ENCODE measurements around the gene STRIT1.

STRIT1 gene

GRCh38 chr3:155325263-155325835, 31.9 kb upstream of the STRIT1 start:
- Mint-ChIP-seq H3K36me3 (ENCODE audit: low read depth) (no peaks in the 10 kb centered on the region), H3K9me3 (no peaks in the 10 kb centered on the region), H3K4me3 (no peak overlapping the region), H3K4me1 (ENCODE audit: low read depth) (no peaks in the 10 kb centered on the region), H3K27ac (no peak overlapping the region), H3K27me3 (no peaks in the 10 kb centered on the region)
- DNase-seq: no peak

DNA sequence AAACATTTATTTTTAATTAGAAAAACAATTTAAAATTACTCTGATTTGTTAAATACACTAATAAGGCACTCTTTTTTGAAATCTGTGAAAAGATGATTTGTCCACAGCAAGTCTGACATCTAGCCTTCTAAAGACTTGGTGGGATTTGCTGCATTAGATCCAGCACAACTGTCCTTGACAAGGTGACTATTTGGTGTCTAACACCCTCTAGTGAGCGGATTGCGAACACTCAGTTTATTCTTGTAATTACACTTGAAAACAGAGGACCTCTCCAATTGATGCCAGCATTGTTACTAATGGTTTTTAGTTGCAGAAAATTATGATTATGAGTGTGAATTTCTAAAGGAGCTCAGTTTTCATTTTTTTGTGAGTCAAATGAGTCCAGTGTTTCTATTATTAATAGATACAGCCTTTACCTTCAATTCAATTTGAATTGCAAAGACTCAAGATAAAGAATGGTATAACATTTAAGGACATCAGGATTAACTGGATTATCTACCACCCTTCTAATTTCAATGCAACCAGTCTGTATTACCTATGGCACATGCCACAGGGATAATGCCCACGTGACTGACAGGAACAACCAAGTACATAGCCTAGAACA, 29.7 kb upstream of the STRIT1 start:
- Mint-ChIP-seq H3K27ac (no peak overlapping the region), H3K4me1 (ENCODE audit: low read depth) (no peaks in the 10 kb centered on the region), H3K27me3 (no peaks in the 10 kb centered on the region), H3K4me3 (no peak overlapping the region), H3K9me3 (no peaks in the 10 kb centered on the region), H3K36me3 (ENCODE audit: low read depth) (no peaks in the 10 kb centered on the region)
- DNase-seq: no peak

GRCh38 chr3:155321418-155321817, 27.9 kb upstream of the STRIT1 start:
- Mint-ChIP-seq H3K9me3 (no peaks in the 10 kb centered on the region), H3K27me3 (no peaks in the 10 kb centered on the region), H3K4me3 (no peak overlapping the region), H3K36me3 (ENCODE audit: low read depth) (no peaks in the 10 kb centered on the region), H3K27ac (no peak overlapping the region), H3K4me1 (ENCODE audit: low read depth) (no peaks in the 10 kb centered on the region)
- DNase-seq: no peak

DNA sequence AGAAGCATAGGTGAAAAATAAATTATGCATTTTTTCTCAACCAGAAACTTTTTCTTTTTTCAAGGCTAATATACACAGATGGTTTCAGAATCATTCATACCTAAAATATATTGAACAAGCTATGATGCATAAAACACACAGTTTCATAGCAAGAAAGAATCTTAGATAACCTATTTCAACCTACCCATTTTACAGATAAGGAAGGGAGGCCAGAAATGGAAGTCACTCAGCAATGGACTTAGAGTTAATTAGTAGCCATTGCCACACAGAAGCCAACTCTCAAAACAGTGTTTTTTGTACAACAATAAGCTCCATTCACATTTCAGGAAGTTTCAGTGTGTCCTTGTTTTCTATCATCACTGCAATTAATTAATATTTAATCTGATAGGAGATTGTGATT, 27.5 kb upstream of the STRIT1 start:
- H3K27ac Mint-ChIP-seq: no peak overlapping the region
- H3K4me3 Mint-ChIP-seq: no peak overlapping the region
- no peak for DNase-seq
- no peaks in the 10 kb centered on the region for H3K4me1 Mint-ChIP-seq (ENCODE audit: low read depth)
- H3K9me3 Mint-ChIP-seq: no peaks in the 10 kb centered on the region
- no peaks in the 10 kb centered on the region for H3K36me3 Mint-ChIP-seq (ENCODE audit: low read depth)
- no peaks in the 10 kb centered on the region for H3K27me3 Mint-ChIP-seq

- no peaks in the 10 kb centered on the region for H3K36me3 Mint-ChIP-seq (ENCODE audit: low read depth)
- H3K9me3 Mint-ChIP-seq: no peaks in the 10 kb centered on the region
- no peak for DNase-seq
- no peak overlapping the region for H3K27ac Mint-ChIP-seq
- H3K27me3 Mint-ChIP-seq: no peaks in the 10 kb centered on the region
- H3K4me1 Mint-ChIP-seq (ENCODE audit: low read depth): no peaks in the 10 kb centered on the region
- no peak overlapping the region for H3K4me3 Mint-ChIP-seq
Observed at GRCh38 chr3:155318740-155319139, 25.3 kb upstream of the STRIT1 start.

- DNase-seq: no peak
- Mint-ChIP-seq H3K4me3 (no peak overlapping the region), H3K36me3 (ENCODE audit: low read depth) (no peaks in the 10 kb centered on the region), H3K4me1 (ENCODE audit: low read depth) (no peaks in the 10 kb centered on the region), H3K27ac (no peak overlapping the region), H3K27me3 (no peaks in the 10 kb centered on the region), H3K9me3 (no peaks in the 10 kb centered on the region)
Observed at GRCh38 chr3:155317211-155317610, 23.7 kb upstream of the STRIT1 start.

DNA sequence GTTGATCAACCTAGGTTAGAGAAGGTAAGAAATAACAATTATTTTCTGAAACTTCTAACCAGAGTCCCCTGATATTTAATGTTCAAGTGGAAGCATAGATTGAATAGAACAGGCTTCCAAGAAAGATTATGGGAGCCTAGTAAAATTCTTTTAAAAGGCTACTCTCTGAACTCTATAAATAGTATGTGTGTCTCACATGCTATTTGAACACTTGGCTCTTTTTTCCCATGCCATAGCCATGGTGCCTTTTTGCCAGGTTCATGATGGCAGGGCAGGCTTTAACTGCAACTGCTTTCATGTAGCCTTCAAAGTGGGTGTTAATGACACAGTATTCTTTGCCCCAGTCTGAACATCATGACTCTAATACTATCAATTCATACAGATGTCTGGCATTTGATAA, 22.9 kb upstream of the STRIT1 start:
- DNase-seq: no peak
- Mint-ChIP-seq H3K36me3 (ENCODE audit: low read depth) (no peaks in the 10 kb centered on the region), H3K4me1 (ENCODE audit: low read depth) (no peaks in the 10 kb centered on the region), H3K27ac (no peak overlapping the region), H3K9me3 (no peaks in the 10 kb centered on the region), H3K27me3 (no peaks in the 10 kb centered on the region), H3K4me3 (no peak overlapping the region)

DNA sequence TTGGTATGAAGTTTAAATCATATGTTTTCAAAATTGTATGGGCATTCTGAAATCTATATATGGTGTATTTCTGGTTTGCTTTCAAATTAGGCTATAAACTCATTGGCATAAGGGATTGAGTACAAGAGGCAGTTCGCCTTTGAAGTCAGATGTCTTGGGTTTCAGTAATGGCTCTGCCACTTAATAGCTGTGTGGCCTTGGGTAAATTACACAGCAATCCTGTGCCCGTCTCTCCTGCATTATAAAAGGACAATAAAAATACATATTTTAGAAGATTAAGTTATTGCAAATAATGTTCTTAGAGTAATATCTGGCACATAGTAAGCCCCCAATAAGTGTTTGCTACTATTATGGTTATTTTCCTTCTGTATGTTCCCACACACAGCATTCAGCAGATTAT, 20.4 kb upstream of the STRIT1 start:
- no peak for DNase-seq
- no peak overlapping the region for H3K4me3 Mint-ChIP-seq
- no peak overlapping the region for H3K27ac Mint-ChIP-seq
- no peaks in the 10 kb centered on the region for H3K27me3 Mint-ChIP-seq
- H3K4me1 Mint-ChIP-seq (ENCODE audit: low read depth): no peaks in the 10 kb centered on the region
- no peaks in the 10 kb centered on the region for H3K36me3 Mint-ChIP-seq (ENCODE audit: low read depth)
- no peaks in the 10 kb centered on the region for H3K9me3 Mint-ChIP-seq

- no peak for DNase-seq
- H3K4me1 Mint-ChIP-seq (ENCODE audit: low read depth): no peaks in the 10 kb centered on the region
- H3K4me3 Mint-ChIP-seq: no peak overlapping the region
- no peaks in the 10 kb centered on the region for H3K36me3 Mint-ChIP-seq (ENCODE audit: low read depth)
- no peaks in the 10 kb centered on the region for H3K9me3 Mint-ChIP-seq
- H3K27me3 Mint-ChIP-seq: no peaks in the 10 kb centered on the region
- H3K27ac Mint-ChIP-seq: no peak overlapping the region
Observed at GRCh38 chr3:155313300-155313699, 19.8 kb upstream of the STRIT1 start.

GRCh38 chr3:155312781-155313180, 19.3 kb upstream of the STRIT1 start:
- Mint-ChIP-seq H3K9me3 (no peaks in the 10 kb centered on the region), H3K27me3 (no peaks in the 10 kb centered on the region), H3K27ac (no peak overlapping the region), H3K4me1 (ENCODE audit: low read depth) (no peaks in the 10 kb centered on the region), H3K4me3 (no peak overlapping the region), H3K36me3 (ENCODE audit: low read depth) (no peaks in the 10 kb centered on the region)
- no peak for DNase-seq

DNA sequence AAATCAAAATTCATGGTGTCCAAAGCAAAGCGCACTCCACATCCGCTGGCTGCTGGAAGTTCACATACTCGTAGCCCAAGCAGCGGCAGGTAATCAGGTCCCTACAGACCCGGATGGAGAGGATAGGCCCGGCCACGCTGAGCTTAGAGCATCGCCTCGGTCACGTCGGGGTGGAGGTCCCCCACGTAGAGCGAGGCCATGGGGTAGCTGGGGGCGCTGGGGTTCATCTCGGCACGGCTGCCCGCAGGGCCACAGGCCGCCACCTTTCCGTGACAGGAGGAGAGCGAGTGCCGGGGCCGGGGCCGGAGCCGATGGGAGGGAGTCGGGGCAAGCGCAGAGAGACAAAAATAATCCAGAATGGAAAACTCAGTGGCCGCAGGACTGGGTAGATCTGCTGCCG, 16.1 kb upstream of the STRIT1 start:
- Mint-ChIP-seq H3K36me3 (ENCODE audit: low read depth) (no peaks in the 10 kb centered on the region), H3K9me3 (no peaks in the 10 kb centered on the region), H3K4me1 (ENCODE audit: low read depth) (no peaks in the 10 kb centered on the region), H3K27ac (no peak overlapping the region), H3K4me3 (no peak overlapping the region), H3K27me3 (no peaks in the 10 kb centered on the region)
- DNase-seq: no peak

GRCh38 chr3:155308831-155309230, 15.3 kb upstream of the STRIT1 start:
- H3K27ac Mint-ChIP-seq: no peak overlapping the region
- H3K4me1 Mint-ChIP-seq (ENCODE audit: low read depth): no peaks in the 10 kb centered on the region
- no peaks in the 10 kb centered on the region for H3K36me3 Mint-ChIP-seq (ENCODE audit: low read depth)
- H3K27me3 Mint-ChIP-seq: no peaks in the 10 kb centered on the region
- no peaks in the 10 kb centered on the region for H3K9me3 Mint-ChIP-seq
- no peak overlapping the region for H3K4me3 Mint-ChIP-seq
- no peak for DNase-seq

GRCh38 chr3:155307183-155307582, 13.7 kb upstream of the STRIT1 start:
- H3K9me3 Mint-ChIP-seq: no peaks in the 10 kb centered on the region
- no peak overlapping the region for H3K27ac Mint-ChIP-seq
- H3K36me3 Mint-ChIP-seq (ENCODE audit: low read depth): no peaks in the 10 kb centered on the region
- DNase-seq: no peak
- no peaks in the 10 kb centered on the region for H3K27me3 Mint-ChIP-seq
- no peaks in the 10 kb centered on the region for H3K4me1 Mint-ChIP-seq (ENCODE audit: low read depth)
- H3K4me3 Mint-ChIP-seq: no peak overlapping the region

GRCh38 chr3:155304394-155304793, 10.9 kb upstream of the STRIT1 start:
- Mint-ChIP-seq H3K9me3 (peaks cover 6% of the 10 kb centered on the region), H3K27me3 (no peaks in the 10 kb centered on the region), H3K27ac (no peak overlapping the region), H3K4me1 (ENCODE audit: low read depth) (no peaks in the 10 kb centered on the region), H3K36me3 (ENCODE audit: low read depth) (no peaks in the 10 kb centered on the region), H3K4me3 (no peak overlapping the region)
- DNase-seq: no peak

DNA sequence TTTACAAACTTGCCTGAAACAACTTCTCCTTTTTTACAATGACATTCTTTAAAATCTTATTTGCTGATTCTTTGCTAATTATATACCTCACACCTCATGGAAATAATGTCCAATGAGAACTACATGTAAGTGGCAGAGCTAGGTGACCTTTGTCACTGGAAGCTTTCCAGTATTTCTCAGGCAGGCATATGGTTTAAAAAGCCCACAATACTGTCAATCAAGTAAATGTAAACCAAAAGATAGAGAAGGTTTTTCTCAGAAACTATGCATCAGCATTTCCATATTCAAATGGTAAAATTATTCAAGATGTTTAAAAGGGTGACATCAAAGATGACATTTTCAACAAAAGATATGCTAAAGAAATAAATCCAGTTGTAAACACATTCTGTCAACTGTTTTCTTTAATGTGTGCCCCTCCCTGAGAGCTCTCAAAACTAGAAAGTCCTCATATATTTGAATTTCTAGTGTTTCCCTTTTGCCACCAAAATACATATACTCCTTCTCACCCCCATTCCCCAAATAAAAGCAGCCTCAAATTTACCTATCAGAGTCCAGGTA, 10.1 kb upstream of the STRIT1 start:
- Mint-ChIP-seq H3K27me3 (no peaks in the 10 kb centered on the region), H3K4me1 (ENCODE audit: low read depth) (no peaks in the 10 kb centered on the region), H3K27ac (no peak overlapping the region)

DNA sequence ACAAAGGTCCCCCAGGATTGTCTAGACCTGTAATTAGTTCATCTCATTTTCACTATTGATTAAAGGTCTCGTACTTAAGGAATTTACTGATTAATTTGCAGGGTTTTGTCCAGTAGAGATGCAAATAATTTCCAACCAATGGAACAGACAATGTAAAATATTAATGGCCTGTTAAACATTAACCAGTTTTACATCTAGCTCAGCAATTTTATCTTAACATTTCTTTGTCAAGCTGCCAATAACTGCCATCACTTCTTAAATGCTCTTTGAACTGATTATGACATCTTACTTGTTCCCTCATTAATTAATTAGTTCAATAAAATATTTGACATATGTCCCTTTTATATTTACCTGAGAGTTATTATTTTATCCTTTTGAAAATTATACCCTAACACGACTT, 9.4 kb upstream of the STRIT1 start:
- Mint-ChIP-seq H3K4me1 (ENCODE audit: low read depth) (no peaks in the 10 kb centered on the region), H3K9me3 (peaks cover 6% of the 10 kb centered on the region), H3K4me3 (no peak overlapping the region), H3K27me3 (no peaks in the 10 kb centered on the region), H3K36me3 (ENCODE audit: low read depth) (no peaks in the 10 kb centered on the region), H3K27ac (no peak overlapping the region)
- DNase-seq: no peak

More for the DNA sequence above, 10.1 kb upstream of the STRIT1 start:
- no peak overlapping the region for H3K4me3 Mint-ChIP-seq
- peaks cover 6% of the 10 kb centered on the region for H3K9me3 Mint-ChIP-seq
- DNase-seq: no peak
- H3K36me3 Mint-ChIP-seq (ENCODE audit: low read depth): no peaks in the 10 kb centered on the region

Data from activated T-cell treated with anti-CD3 and anti-CD28 coated beads, Interleukin-2, amount 50 U/mL, for 24 hours (primary cell).